Inferior parietal cortex (tissue), 1 donor: ENCODE results near the gene ZNF625.
"Not testable (repeated sequence)": the region's sequence is repeated elsewhere in the genome, so short reads cannot be mapped to it uniquely, and the experiment has no call there.

ENCODE experiments used
- DNase-seq: peaks from one replicate; pipeline ENCODE4 v3.0.0-alpha.2; 2016; ENCODE audit errors: extremely low spot score

The ZNF625 gene

DNA sequence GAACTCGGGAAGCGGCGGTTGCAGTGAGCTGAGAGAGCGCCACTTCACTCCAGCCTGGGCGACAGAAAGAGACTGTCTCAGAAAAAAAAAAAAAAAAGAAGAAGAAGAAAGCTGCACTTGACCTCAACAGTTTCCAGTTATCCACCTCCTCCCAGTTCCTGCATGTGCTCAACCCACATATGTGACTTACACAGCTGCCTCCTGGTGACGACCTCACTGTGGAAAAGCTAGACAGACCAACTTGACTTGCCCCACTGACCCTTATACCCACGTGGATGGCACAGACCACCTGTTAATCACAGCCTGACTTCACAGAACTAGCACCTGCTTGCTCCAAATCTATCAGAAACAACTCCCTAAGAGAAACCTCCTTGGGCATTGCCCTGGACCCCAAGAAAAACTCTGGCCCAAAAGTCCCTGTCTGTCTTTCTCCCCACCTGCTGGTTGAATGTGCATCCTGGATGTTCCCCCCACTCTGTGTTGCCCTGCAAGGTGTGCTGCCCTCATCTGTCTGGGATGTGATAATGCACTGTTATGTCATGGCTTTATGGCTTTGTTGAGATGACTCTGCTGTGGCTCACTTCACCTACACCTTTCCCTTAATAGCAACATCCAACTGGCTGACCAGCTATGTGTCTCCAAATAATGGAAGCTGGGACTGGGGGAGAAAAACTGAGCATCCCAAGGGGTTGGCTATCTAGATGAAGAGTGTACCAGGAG is 19.2 kb downstream of the ZNF625 start:
- no peak for DNase-seq

DNA sequence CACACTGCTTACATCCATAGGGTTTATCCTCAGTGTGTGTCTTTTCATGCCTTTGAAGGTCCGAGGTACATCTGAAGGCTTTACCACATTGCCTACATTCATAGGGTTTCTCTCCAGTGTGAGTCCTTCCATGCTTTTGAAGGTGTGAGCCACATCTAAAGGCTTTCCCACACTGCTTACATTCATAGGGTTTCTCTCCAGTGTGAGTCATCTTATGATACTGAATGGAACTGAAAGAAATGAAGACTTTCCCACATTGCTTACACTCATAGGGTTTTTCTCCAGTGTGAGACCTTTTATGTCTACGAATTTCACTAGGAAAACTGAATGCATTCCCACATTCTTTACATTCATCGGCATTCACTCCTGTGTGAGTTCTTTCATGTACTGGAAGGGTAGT is 23.5 kb downstream of the ZNF625 start:
- DNase-seq: no peak

DNA sequence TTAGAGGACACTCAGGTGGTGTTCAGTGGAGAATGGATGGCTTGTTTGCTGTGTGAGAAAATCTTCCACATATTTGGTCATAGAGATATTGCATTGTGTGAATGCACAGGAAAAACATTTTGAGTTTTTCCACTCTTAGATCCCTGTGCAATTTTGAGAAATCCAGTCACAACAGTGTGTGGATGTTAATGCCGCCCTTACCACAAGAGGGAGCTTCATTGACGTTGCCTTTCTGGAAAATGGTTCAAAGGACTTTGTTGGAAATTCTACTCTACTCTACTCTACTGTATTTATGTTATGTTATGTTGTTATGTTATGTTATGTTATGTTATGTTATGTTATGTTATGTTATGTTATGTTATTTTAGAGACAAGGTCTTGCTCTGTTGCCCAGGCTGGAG is 29.8 kb downstream of the ZNF625 start:
- DNase-seq: peak; percentile 10

DNA sequence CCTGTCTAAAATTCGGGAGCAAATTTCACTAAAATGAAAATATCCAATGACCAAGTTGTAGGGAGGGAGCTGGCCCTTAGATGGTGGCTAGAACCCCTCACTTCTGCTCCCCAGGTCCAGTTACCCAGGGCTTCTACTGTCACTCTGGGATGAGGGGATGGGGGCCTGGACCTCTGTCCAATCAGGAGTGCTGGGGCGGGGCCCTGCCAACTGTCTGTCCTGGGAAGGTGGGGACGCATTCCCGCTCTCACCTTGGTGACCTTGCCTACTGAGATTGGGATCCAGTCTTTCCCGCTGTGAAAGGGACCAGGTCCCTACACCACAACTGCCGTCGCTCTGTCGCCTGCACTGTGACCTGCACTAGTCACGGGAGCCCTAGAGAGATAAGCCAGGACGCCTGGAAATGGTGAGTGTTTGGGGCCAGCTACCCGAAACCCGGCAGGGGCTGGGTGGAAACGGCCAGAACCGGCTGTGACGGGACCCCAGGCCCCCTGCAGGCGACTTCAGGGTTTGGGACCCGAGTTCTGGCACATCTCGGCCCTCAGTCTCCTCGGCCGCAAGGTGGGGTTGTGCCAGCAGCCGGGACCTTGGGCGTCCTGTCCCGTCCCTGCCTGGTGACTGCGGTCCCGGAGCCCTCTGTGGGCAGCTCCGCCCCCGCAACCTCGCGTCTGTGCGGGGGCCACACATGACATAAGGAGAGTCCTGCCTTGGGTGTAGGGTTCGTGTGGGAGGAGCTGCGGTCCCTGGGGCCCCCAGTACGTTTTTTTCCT is 39.1 kb downstream of the ZNF625 start:
- no peak for DNase-seq

DNA sequence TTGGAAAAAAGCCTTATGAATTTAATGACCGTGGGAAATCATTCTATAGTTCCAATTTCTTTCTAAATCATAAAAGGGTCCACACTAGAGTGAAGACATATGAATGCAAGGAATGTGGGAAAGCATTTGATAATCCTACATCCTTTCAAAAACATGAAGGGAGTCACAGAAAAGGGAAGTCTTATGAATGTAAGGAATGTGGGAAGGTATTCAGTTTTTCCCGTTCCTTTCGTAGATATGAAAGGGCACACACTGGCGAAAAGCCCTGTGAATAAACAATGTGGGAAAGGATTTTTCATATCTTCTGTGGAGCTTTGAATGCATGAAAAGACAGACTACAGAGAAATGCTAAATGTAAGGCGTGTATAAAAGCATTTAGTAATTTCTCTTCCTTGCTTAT is 43.4 kb downstream of the ZNF625 start:
- no peak for DNase-seq

DNA sequence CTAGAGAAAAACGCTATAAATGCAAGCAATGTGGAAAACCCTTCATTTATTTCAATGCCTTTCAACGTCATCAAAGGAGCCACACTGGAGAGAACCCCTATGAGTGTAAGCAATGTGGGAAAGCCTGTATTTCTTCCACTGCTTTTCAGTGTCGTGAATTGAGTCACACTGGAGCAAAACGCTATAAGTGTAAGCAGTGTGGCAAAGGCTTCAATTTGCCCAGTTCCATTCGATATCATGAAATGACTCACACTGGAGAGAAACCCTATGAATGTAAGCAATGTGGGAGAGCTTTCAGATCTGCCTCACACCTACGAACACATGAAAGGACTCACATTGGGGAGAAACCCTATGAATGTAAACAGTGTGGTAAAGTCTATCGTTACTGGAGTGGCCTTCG is 43.8 kb downstream of the ZNF625 start:
- no peak for DNase-seq

DNA sequence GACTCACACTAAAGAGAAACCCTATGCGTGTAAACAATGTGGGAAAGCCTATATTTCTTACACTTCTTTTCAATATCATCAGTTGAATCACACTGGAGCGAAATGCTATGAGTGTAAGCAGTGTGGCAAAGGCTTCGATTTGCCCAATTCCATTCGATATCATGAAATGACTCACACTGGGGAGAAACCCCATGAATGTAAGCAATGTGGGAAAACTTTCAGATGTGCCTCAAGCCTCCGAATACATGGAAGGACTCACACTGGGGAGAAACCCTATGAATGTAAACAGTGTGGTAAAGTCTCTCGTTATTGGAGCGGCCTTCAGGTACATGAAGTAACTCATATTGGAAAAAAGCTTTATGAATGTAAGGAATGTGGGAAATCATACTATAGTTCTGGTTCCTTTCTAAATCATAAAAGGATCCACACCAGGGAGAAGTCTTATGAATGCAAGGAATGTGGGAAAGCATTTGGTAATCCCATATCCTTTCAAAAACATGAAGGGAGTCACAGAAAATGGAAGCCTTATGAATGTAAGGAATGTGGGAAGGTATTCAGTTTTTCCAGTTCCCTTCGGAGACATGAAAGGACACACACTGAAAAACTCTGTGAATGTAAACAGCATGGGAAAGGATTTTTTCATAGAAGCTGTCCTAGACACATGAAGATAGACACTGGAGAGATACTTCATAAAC is 44.4 kb downstream of the ZNF625 start:
- DNase-seq: no peak

DNA sequence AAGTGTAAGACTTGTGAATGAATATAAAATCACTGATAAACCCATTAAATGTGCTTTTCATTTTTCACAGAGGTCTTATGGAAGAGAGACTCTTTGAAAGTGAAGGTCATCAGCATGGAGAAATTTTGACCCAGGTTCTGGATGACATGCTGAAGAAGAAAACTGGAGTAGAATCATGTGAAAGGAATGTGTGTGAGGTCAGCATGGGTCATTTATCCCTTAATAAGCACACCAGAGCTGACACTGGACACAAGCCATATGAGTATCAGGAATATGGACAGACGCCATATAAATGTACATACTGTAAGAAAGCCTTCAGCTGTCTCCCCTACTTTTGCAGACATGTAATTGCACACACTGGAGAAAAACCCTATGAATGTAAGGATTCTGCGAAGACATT is 45.4 kb downstream of the ZNF625 start:
- DNase-seq: no peak

DNA sequence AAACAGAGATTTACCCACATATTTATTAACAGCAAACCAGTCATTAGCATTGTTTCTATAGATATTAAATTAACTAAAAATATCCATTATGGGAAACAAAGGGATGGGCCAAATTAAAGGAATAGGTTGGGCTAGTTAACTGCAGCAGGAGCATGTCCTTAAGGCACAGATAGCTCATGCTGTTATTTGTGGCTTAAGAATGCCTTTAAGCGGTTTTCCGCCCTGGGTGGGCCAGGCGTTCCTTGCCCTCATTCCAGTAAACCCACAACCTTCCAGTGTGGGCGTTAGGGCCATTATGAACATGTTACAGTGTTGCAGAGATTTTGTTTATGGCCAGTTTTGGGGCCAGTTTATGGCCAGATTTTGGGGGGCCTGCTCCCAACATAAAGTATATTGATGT is 52.6 kb downstream of the ZNF625 start:
- not testable (repeated sequence) for DNase-seq

DNA sequence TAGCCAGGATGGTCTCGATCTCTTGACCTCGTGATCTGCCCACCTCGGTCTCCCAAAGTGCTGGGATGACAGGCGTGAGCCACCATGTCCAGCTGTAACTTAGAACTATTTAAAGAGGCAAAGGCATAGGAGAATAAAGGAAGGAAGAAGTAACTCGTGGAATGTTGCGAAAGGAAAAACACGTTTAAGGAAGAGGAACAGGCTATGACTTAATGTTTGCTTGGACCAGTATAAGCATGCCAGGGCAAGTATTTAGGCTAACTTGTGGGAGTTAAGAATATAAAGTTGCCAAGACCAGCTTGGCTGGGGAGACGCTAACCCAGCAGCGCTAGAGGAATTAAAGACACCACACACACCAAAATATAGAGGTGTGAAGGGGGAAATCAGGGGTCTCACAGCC is 58.5 kb downstream of the ZNF625 start:
- no peak for DNase-seq

DNA sequence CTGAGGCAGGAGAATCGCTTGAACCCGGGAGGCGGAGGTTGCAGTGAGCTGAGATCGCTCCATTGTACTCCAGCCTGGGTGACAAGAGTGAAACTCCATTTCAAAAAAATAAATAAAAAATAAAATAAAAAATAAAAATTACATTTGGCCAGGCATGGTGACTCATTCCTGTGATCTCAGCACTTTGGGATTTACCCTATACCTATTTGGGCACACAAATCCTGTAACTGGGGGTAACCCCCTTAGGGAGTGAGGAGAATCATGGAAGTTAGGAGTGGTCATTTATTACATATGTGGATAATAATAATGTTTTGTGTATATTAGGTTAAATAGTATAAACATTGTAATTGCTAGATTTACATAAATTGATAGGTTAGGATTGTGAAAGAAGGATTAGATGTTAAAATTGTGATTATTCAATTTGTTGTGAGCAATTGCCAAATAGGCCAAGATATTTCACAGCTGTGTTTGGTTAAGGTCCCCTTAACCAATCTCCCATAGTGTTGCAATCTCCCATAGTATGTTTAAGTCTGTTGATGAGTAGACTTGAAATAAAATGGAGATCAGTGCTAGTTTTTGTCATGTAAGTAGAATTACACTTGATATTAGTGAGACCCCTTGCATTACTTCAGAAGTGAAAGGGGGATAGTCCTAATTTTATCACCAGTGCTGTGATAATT is 61.3 kb downstream of the ZNF625 start:
- DNase-seq: no peak
